B cell (primary cell): ENCODE measurements around the gene ADAMTS5. TPM values are rescaled to one million over a fixed set of nuclear protein-coding genes. Genes with fewer than 3 reads are reported as not detected.

ENCODE experiments used
- ATAC-seq: fragments of 200-7000 bp; cut with Tn5 transposase; one replicate; pipeline ENCODE4 v1.10.0; 2021; ENCODE audit warnings: low read depth, mild to moderate bottlenecking, moderate number of reproducible peaks, moderate library complexity
- CTCF ChIA-PET: fragments of 350-600 bp; sonication (Branson Sonifier 250); formaldehyde crosslinking; loops from one replicate; lab custom pipeline; 2021; ENCODE audit warnings: antibody characterized with exemption, inconsistent platforms; lab: Charles Lee
- POLR2A ChIA-PET: fragments of 350-600 bp; sonication (Branson Sonifier 250); formaldehyde crosslinking; loops from one replicate; lab custom pipeline; 2021; ENCODE audit warnings: antibody characterized with exemption; lab: Charles Lee
- DNase-seq: peaks from one replicate; pipeline ENCODE4 v3.0.0; 2013
- H2AFZ ChIP-seq: 2 replicates; pipeline ENCODE4 v1.6.1; 2012; ENCODE audit warnings: mild to moderate bottlenecking, low read depth, low read length; ENCODE audit not compliant: insufficient read depth, poor library complexity, severe bottlenecking
- H3K27ac ChIP-seq, 2 donors: 1 replicate in 1 of 2; 2 replicates in 1 of 2; pipeline ENCODE4 v1.5.1; 2012 to 2013; ENCODE audit warnings: low read length in 2 of 2, mild to moderate bottlenecking in 2 of 2, moderate library complexity in 1 of 2
- H3K27me3 ChIP-seq, 4 experiments: fragments of 200-600 bp in 1 of 4; sonication (generic) in 1 of 4; replicated peaks in 1 of 4; 1 replicate in 2 of 4; 2 replicates in 2 of 4; pipeline versions ENCODE4 v1.6.1 to v1.7.0; 2013 to 2016; ENCODE audit warnings: low read length in 3 of 4, mild to moderate bottlenecking in 2 of 4, mixed read lengths in 1 of 4, moderate library complexity in 1 of 4; ENCODE audit not compliant: insufficient read depth in 4 of 4, control insufficient read depth in 3 of 4; ENCODE audit errors: control extremely low read depth in 1 of 4
- H3K36me3 ChIP-seq, 2 experiments: replicated peaks in 1 of 2; 1 replicate in 1 of 2; 2 replicates in 1 of 2; pipeline versions ENCODE4 v1.6.1 to v1.7.1; 2013; ENCODE audit warnings: low read length in 1 of 2; ENCODE audit not compliant: insufficient read depth in 2 of 2, control insufficient read depth in 1 of 2; ENCODE audit errors: control extremely low read depth in 1 of 2, extremely low read depth in 1 of 2
- H3K4me1 ChIP-seq, 2 donors: fragments of 200-600 bp in 1 of 2; sonication (generic) in 1 of 2; 1 replicate in 1 of 2; 2 replicates in 1 of 2; pipeline versions ENCODE4 v1.5.1 to v1.6.1; 2013 to 2017; ENCODE audit warnings: low read length in 2 of 2; ENCODE audit not compliant: control insufficient read depth in 2 of 2, insufficient read depth in 2 of 2
- H3K4me2 ChIP-seq: replicated peaks from 2 replicates; pipeline ENCODE3; 2012; ENCODE audit warnings: mild to moderate bottlenecking, low read depth, low read length; ENCODE audit not compliant: poor library complexity, severe bottlenecking
- H3K4me3 ChIP-seq, 5 experiments: fragments of 200-600 bp in 1 of 5; sonication (generic) in 1 of 5; 1 replicate in 3 of 5; 2 replicates in 2 of 5; pipeline versions ENCODE4 v1.5.1 to v1.7.0; 2011 to 2016; ENCODE audit warnings: low read length in 4 of 5, mild to moderate bottlenecking in 4 of 5, low read depth in 2 of 5, control low read depth in 1 of 5, moderate library complexity in 1 of 5; ENCODE audit not compliant: insufficient read depth in 1 of 5; ENCODE audit errors: control extremely low read depth in 1 of 5, extremely low read depth in 1 of 5
- H3K79me2 ChIP-seq: fragments of 200-600 bp; sonication (generic); one replicate; pipeline ENCODE4 v1.6.0; 2016; ENCODE audit warnings: low read length; ENCODE audit not compliant: control insufficient read depth, insufficient read depth
- H3K9ac ChIP-seq: fragments of 200-600 bp; sonication (generic); 2 replicates; pipeline ENCODE4 v1.6.1; 2017; ENCODE audit warnings: mild to moderate bottlenecking, low read length, moderate library complexity
- H3K9me3 ChIP-seq, 3 donors: one replicate each; pipeline versions ENCODE4 v1.6.1 to v1.7.1; 2013; ENCODE audit warnings: low read length in 2 of 3; ENCODE audit not compliant: control insufficient read depth in 2 of 3, insufficient read depth in 1 of 3; ENCODE audit errors: control extremely low read depth in 1 of 3
- H4K20me1 ChIP-seq: 2 replicates; pipeline ENCODE4 v1.6.0; 2012; ENCODE audit warnings: mild to moderate bottlenecking, low read length; ENCODE audit not compliant: insufficient read depth, control insufficient read depth, poor library complexity, severe bottlenecking
- H3K27ac Mint-ChIP-seq: one replicate; pipeline ENCODE4 v1.8.0; 2021; ENCODE audit warnings: mixed read lengths
- H3K27me3 Mint-ChIP-seq: one replicate; pipeline ENCODE4 v1.8.0; 2021; ENCODE audit warnings: mixed read lengths
- H3K4me1 Mint-ChIP-seq: one replicate; pipeline ENCODE4 v1.8.0; 2021; ENCODE audit warnings: mixed read lengths
- H3K4me3 Mint-ChIP-seq: one replicate; pipeline ENCODE4 v1.8.0; 2021; ENCODE audit warnings: mixed read lengths
- H3K9me3 Mint-ChIP-seq: one replicate; pipeline ENCODE4 v1.8.0; 2022; ENCODE audit warnings: mixed read lengths; ENCODE audit not compliant: insufficient read depth
- EZH2 ChIP-seq: IDR thresholded peaks from 2 replicates; pipeline ENCODE4 v1.6.1; 2012; ENCODE audit warnings: borderline replicate concordance, low read depth, mild to moderate bottlenecking, moderate library complexity, low read length; ENCODE audit not compliant: insufficient read depth, poor library complexity, severe bottlenecking
- WGBS: methylation state at CpG from one replicate; pipeline ENCODE4 v1.1.5; 2013; ENCODE audit warnings: missing lambda C conversion rate; ENCODE audit not compliant: insufficient coverage; 5-methylcytosine and 5-hydroxymethylcytosine counted together
- intact Hi-C: fragments of 100-400 bp; cut with micrococcal nuclease; formaldehyde crosslinking; loops from one replicate; pipeline ENCODE4 v1.10.0; 2022
- polyA plus RNA-seq: library from polyadenylated mRNA; depleted of rRNA; stranded (reverse); fragments of >200 nt; gene quantifications from 2 replicates; pipeline ENCODE4 v1.2.3, GENCODE V29; 2012
- total RNA-seq, 2 donors: library from RNA; stranded (reverse); fragments of 120-200 nt in 1 of 2; gene quantifications; 1 replicate in 1 of 2; 2 replicates in 1 of 2; pipeline versions ENCODE4 v1.2.3 to v1.2.4, GENCODE V29; 2013 to 2022
- TF ChIP-seq, protein P1 (sequence below): fragments of 200-600 bp; IDR thresholded peaks from one replicate; pipeline ENCODE4 v1.8.0; 2022; ENCODE audit warnings: antibody characterized with exemption, mild to moderate bottlenecking

The ADAMTS5 gene
- total and polyA plus RNA-seq, 2 donors (not counting 1 experiment from before 2014, with no cell fraction given) = 0.01 TPM; not detected in 1

DNA sequence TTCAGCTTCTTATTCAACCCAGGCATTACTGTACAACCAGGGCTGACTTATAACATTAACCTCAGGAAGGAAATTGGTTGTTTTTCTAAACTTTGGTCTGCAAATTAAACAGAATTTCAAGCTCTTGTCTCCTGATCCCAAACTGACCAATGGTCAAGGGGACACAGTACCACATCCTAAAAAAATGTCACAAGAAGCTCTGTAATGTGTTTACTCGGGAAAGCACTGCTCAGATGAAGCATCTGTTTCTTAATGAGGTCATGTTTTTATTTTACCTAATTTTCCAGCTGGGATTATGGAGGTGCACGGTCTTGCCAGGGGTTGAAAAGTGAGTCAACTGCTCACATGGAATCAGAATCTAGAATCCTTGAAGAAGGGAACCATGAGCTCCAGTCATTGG lies 18.7 kb downstream of the ADAMTS5 start:
- no peaks in the 10 kb centered on the region for H3K79me2 ChIP-seq
- H3K4me3 Mint-ChIP-seq = no peak overlapping the region
- H3K4me1 ChIP-seq = no peaks in the 10 kb centered on the region
- H3K4me2 ChIP-seq = no peak overlapping the region
- no peaks in the 10 kb centered on the region for H3K27me3 ChIP-seq
- H3K9me3 ChIP-seq = no peaks in the 10 kb centered on the region
- 60% methylated on average over 1 of the region's 2 CpGs for WGBS
- no peak overlapping the region for H3K4me3 ChIP-seq
- no peak overlapping the region for H3K9ac ChIP-seq
- no peaks in the 10 kb centered on the region for H3K27me3 Mint-ChIP-seq
- H2AFZ ChIP-seq = no peak overlapping the region
- no peaks in the 10 kb centered on the region for H3K4me1 Mint-ChIP-seq
- no peak for TF ChIP-seq EZH2
- TF ChIP-seq, protein P1, sequence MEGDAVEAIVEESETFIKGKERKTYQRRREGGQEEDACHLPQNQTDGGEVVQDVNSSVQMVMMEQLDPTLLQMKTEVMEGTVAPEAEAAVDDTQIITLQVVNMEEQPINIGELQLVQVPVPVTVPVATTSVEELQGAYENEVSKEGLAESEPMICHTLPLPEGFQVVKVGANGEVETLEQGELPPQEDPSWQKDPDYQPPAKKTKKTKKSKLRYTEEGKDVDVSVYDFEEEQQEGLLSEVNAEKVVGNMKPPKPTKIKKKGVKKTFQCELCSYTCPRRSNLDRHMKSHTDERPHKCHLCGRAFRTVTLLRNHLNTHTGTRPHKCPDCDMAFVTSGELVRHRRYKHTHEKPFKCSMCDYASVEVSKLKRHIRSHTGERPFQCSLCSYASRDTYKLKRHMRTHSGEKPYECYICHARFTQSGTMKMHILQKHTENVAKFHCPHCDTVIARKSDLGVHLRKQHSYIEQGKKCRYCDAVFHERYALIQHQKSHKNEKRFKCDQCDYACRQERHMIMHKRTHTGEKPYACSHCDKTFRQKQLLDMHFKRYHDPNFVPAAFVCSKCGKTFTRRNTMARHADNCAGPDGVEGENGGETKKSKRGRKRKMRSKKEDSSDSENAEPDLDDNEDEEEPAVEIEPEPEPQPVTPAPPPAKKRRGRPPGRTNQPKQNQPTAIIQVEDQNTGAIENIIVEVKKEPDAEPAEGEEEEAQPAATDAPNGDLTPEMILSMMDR = no peak
- intact Hi-C loops = no loop called here
- H3K9me3 Mint-ChIP-seq = no peaks in the 10 kb centered on the region
- H3K27ac ChIP-seq = no peak overlapping the region
- DNase-seq (no peak), ATAC-seq (no peak)
- H4K20me1 ChIP-seq = no peaks in the 10 kb centered on the region
- ChIA-PET CTCF (no interaction called here), POLR2A (no interaction called here)
- no peaks in the 10 kb centered on the region for H3K36me3 ChIP-seq
- no peak overlapping the region for H3K27ac Mint-ChIP-seq

DNA sequence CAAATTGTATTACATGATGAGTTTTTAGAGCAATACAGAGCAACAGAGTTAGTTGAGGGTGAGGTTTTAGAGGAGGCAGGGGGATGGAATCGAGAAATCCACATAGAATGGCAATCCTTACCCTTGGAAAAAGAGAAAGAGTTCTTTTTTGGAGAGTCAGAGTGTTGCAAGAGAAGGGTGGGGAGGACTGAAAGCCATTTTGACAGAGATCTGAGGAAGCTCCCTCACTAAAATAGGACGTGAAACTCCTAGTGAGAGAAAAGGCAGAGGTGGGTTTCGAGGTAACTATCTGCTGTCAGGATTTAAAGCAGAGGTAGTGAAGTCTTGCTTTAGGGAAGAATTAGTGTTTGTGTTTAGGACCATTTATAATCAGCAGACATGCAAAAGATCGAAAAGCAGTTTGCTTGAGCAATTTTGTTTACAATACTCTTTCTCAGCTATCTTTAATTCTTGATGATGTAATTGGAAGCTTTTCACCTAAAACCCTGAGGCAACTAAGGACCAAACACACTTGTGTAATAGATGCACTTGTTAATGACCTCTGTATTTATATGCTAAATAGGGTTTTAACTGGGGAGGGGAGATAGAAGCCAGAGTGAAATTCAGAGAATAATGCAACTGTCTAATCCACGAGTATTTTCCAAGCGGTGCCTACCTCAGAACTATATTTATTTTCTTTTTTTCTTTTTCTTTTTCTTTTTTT lies 20.0 kb downstream of the ADAMTS5 start:
- H3K4me2 ChIP-seq = no peak overlapping the region
- POLR2A ChIA-PET = no interaction called here
- no peak overlapping the region for H3K9ac ChIP-seq
- no peak for TF ChIP-seq EZH2
- TF ChIP-seq, protein P1 = no peak
- no peak overlapping the region for H2AFZ ChIP-seq
- Mint-ChIP-seq H3K4me1 (no peaks in the 10 kb centered on the region), H3K27me3 (no peaks in the 10 kb centered on the region), H3K27ac (no peak overlapping the region), H3K4me3 (no peak overlapping the region), H3K9me3 (no peaks in the 10 kb centered on the region)
- intact Hi-C loops = no loop called here
- H4K20me1 ChIP-seq = no peaks in the 10 kb centered on the region
- H3K4me3 ChIP-seq = no peak overlapping the region
- DNase-seq (no peak), ATAC-seq (no peak)
- H3K36me3 ChIP-seq = no peaks in the 10 kb centered on the region
- CTCF ChIA-PET = no interaction called here
- no peaks in the 10 kb centered on the region for H3K27me3 ChIP-seq
- WGBS = 78% methylated on average over 1 of the region's 6 CpGs
- no peak overlapping the region for H3K27ac ChIP-seq
- H3K4me1 ChIP-seq = no peaks in the 10 kb centered on the region
- no peaks in the 10 kb centered on the region for H3K9me3 ChIP-seq
- H3K79me2 ChIP-seq = no peaks in the 10 kb centered on the region
